Psoas muscle (tissue), 8 donors: Measurements from ENCODE around the gene MTMR6. TPM values are rescaled to one million over a fixed set of nuclear protein-coding genes. Genes with fewer than 3 reads are reported as not detected.

Experiments used
- ATAC-seq, 4 donors: fragments of 200-7000 bp; cut with Tn5 transposase; one replicate each; pipeline ENCODE4 v1.9.1; 2020; ENCODE audit warnings: moderate library complexity in 3 of 4, mild to moderate bottlenecking in 2 of 4
- DNase-seq, 2 donors: peaks; one replicate each; pipeline ENCODE4 v3.0.0-alpha.2; 2020
- H3K27ac ChIP-seq: fragments of 200-600 bp; one replicate; pipeline ENCODE4 v1.8.0; 2022
- H3K27me3 ChIP-seq, 3 donors: fragments of 200-600 bp in 1 of 3; one replicate each; pipeline versions ENCODE4 v1.6.1 to v1.8.0; 2013 to 2022; ENCODE audit warnings: low read length in 2 of 3, mild to moderate bottlenecking in 2 of 3, moderate library complexity in 1 of 3; ENCODE audit not compliant: insufficient read depth in 3 of 3
- H3K36me3 ChIP-seq, 2 donors: fragments of 200-600 bp in 1 of 2; one replicate each; pipeline versions ENCODE4 v1.6.1 to v1.8.0; 2013 to 2022; ENCODE audit warnings: low read depth in 1 of 2, mild to moderate bottlenecking in 1 of 2, moderate library complexity in 1 of 2; ENCODE audit not compliant: insufficient read depth in 1 of 2
- H3K4me1 ChIP-seq: fragments of 200-600 bp; one replicate; pipeline ENCODE4 v1.8.0; 2022
- H3K4me3 ChIP-seq: fragments of 200-600 bp; one replicate; pipeline ENCODE4 v1.8.0; 2022; ENCODE audit warnings: mild to moderate bottlenecking
- H3K9me3 ChIP-seq: fragments of 200-600 bp; one replicate; pipeline ENCODE4 v1.8.0; 2022
- WGBS, 3 donors: extraction: QIAGEN DNeasy Blood & Tissue Kit; methylation state at CpG; one replicate each; pipeline versions ENCODE4 v1.1.6 to v1.1.7; 2013; 5-methylcytosine and 5-hydroxymethylcytosine counted together
- intact Hi-C, 2 donors: fragments of 100-400 bp; cut with DNase I; formaldehyde crosslinking; loops; one replicate each; pipeline versions ENCODE4 v1.11.0 to v1.14.2; 2022
- polyA plus RNA-seq, 3 donors: library from polyadenylated mRNA; stranded (reverse); fragments of 200-250 nt; gene quantifications; one replicate each; pipeline ENCODE4 v1.2.3, GENCODE V29; 2013
- total RNA-seq, 4 donors: library from RNA; stranded (reverse); fragmentation: NEBNext Ultra II Directional in 2 of 4; extraction: Animal tissue kit (Norgen Biotek cat#: 25700) in 2 of 4; gene quantifications; one replicate each; pipeline versions ENCODE4 v1.2.1 to v1.2.4, GENCODE V29; 2021 to 2023
- TF ChIP-seq, protein P1 (sequence below): fragments of 200-600 bp; IDR thresholded peaks from one replicate; pipeline ENCODE4 v1.8.0; 2022; ENCODE audit warnings: antibody characterized with exemption
- donor health status: healthy with polysubstance abuse.
- donor health status: DM: no; HTN: no; CAD: no; lungs with moderate emphysema.
- donor health status: Bipolar disorder and iron deficiency.
- donor health status: healthy.
- donor health status: DM: yes; HTN: yes; CAD: no.
- donor health status: DM: no; HTN: no; CAD: no.
- donor health status: DM: no; HTN: no; CAD: no.
- donor health status: DM: yes; HTN: yes; CAD: no.

The MTMR6 gene
- total and polyA plus RNA-seq, 7 donors, result 7.7 to 22.9 (median 15.5) TPM

DNA sequence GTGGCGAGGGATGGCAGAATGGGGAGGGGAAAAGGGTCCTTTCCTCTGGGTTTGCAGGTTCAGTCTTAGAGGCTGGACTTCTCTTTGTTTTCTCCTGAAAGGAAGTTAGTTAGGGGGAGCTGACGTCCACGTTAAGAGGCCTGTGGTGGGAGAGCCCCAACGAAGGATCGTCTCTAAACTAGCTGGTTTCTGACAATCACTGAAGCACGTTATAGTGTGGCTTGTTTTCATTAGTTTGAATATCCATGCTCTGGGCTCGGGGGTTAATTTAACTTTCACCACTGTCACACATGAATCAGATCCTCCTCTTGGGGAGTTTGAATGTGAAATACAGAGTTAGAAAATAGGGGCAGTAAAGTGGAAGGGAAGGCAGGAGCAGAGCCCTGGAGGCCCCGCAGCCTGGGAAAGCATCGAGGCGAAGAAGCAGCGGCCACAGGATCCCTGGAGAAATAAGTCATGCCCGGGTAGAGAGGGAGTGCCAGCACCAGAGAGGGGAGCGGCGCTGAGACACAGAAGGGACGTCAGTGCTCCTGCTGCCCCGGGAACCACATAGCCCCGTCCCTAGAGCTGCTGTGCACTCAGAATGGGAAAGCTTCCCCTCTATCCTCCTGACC, 84.1 kb downstream of the MTMR6 start:
- ATAC-seq (no peak), DNase-seq (no peak)
- Histone ChIP-seq H3K4me3 (no peak overlapping the region), H3K36me3 (no peaks in the 10 kb centered on the region), H3K27ac (no peak overlapping the region), H3K4me1 (no peaks in the 10 kb centered on the region), H3K27me3 (peaks cover 0 to 3% (median 0%) of the 10 kb centered on the region in 3 donors), H3K9me3 (no peaks in the 10 kb centered on the region)
- intact Hi-C loops, result no loop called here
- WGBS, 3 donors, result 25 to 34% (median 26%) methylated on average over 17 of the region's 17 CpGs
- TF ChIP-seq, protein P1, sequence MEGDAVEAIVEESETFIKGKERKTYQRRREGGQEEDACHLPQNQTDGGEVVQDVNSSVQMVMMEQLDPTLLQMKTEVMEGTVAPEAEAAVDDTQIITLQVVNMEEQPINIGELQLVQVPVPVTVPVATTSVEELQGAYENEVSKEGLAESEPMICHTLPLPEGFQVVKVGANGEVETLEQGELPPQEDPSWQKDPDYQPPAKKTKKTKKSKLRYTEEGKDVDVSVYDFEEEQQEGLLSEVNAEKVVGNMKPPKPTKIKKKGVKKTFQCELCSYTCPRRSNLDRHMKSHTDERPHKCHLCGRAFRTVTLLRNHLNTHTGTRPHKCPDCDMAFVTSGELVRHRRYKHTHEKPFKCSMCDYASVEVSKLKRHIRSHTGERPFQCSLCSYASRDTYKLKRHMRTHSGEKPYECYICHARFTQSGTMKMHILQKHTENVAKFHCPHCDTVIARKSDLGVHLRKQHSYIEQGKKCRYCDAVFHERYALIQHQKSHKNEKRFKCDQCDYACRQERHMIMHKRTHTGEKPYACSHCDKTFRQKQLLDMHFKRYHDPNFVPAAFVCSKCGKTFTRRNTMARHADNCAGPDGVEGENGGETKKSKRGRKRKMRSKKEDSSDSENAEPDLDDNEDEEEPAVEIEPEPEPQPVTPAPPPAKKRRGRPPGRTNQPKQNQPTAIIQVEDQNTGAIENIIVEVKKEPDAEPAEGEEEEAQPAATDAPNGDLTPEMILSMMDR, result no peak

DNA sequence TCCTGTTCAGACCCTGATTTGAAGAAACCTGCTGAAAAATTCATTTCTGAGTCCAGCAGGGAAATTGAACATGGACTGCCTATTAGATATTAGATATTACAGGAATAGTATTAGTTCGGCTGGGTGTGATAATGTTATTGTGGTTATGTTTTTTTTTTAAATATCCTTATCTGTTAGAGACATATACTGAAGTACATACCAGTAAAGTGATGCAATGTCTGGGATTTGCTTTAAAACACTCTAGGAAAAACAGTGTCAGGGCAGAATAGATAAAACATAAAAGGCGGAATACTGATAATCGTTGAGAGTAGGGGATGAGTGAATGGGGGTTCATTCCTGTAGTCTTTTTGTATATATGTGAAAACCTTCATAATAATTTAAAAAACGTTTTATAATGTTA, 86.5 kb downstream of the MTMR6 start:
- TF ChIP-seq, protein P1, result no peak
- peaks cover 0 to 5% (median 0%) of the 10 kb centered on the region in 3 donors for H3K27me3 ChIP-seq
- no peaks in the 10 kb centered on the region for H3K4me1 ChIP-seq
- no peaks in the 10 kb centered on the region for H3K36me3 ChIP-seq
- no peak overlapping the region for H3K27ac ChIP-seq
- ATAC-seq (no peak), DNase-seq (no peak)
- intact Hi-C loops, result no loop called here
- 71 to 79% (median 77%) methylated on average over 4 of the region's 4 CpGs for WGBS, 3 donors
- H3K9me3 ChIP-seq, result no peaks in the 10 kb centered on the region
- H3K4me3 ChIP-seq, result no peak overlapping the region

DNA sequence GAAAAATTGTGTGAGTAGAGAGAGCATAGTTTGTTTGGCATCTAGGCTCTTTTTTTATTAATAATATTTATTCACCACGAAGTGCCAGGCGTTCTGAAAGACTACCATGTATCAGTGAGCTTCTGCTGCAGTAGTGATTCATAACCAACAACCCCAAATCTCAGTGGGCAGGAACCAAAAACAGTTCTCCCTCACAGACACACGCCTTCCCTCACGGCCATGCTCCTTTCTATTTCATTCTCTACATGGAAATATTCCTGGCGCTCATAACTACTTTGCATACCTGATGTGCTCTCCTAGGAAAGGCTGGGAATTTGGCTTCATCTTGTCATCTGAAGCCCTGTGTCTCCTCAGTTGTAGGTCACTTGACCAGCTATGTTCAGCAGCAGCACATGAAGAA, 88.6 kb downstream of the MTMR6 start:
- no peaks in the 10 kb centered on the region for H3K9me3 ChIP-seq
- no peak overlapping the region for H3K4me3 ChIP-seq
- H3K4me1 ChIP-seq, result no peaks in the 10 kb centered on the region
- ATAC-seq, result no peak
- intact Hi-C loops, result no loop called here
- WGBS, 3 donors, result 66 to 73% (median 69%) methylated on average over 5 of the region's 5 CpGs
- no peaks in the 10 kb centered on the region for H3K36me3 ChIP-seq
- no peak overlapping the region for H3K27ac ChIP-seq
- TF ChIP-seq, protein P1, result no peak
- H3K27me3 ChIP-seq, result peaks cover 0 to 3% (median 0%) of the 10 kb centered on the region in 3 donors
- DNase-seq, result no peak

DNA sequence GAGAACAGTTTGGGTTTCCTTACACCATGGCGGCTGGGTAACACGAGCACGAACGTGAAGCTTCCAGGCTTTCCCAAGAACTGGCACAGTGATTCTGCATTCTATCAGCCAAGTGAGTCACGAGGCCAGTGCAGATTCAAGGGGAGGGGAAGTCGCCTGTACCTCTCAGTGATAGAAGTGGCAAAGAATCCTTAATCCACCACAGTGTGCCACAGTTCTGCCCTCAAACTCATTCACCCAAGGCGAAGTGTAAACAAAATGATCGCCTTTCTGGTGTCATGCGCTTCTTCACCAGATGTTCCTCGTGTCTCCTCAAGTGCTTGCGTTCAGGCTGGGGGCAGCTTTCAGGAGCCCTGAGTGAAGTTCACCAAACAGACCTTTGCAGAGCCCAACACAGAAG, 90.3 kb downstream of the MTMR6 start:
- Histone ChIP-seq H3K36me3 (no peaks in the 10 kb centered on the region), H3K9me3 (no peaks in the 10 kb centered on the region), H3K27me3 (peaks cover 0 to 3% (median 0%) of the 10 kb centered on the region in 3 donors), H3K4me3 (no peak overlapping the region), H3K4me1 (no peaks in the 10 kb centered on the region), H3K27ac (no peak overlapping the region)
- 78 to 81% (median 79%) methylated on average over 11 of the region's 11 CpGs for WGBS, 3 donors
- DNase-seq (no peak), ATAC-seq (no peak)
- TF ChIP-seq, protein P1, result no peak
- intact Hi-C loops, result no loop called here

Other genes starting within 250 kb of the MTMR6 start
- under 1 TPM in 2 of 4 donors, not detected in 2; 0.09 to 0.11 TPM for gene PABPC3, start 191.4 kb downstream of the MTMR6 start, total RNA-seq
- gene PABPC3, start 191.4 kb downstream of the MTMR6 start, polyA plus RNA-seq, result under 1 TPM; 0.01 to 0.04 (median 0.04) TPM
- gene AMER2, start 115.2 kb downstream of the MTMR6 start, total RNA-seq, result under 1 TPM in 1 of 4 donors, not detected in 3; 0.04 TPM
- under 1 TPM in 2 of 3 donors, not detected in 1; 0.01 to 0.08 TPM for gene AMER2, start 115.2 kb downstream of the MTMR6 start, polyA plus RNA-seq
- gene NUP58, start 14.1 kb upstream of the MTMR6 start, total RNA-seq, result 10 to 100 TPM; 24.2 to 35.6 (median 33.8) TPM
- 10 to 100 TPM; 11.2 to 40.0 (median 27.4) TPM for gene NUP58, start 14.1 kb upstream of the MTMR6 start, polyA plus RNA-seq
- gene ATP8A2, start 84.5 kb upstream of the MTMR6 start, total RNA-seq, result under 1 TPM in 3 of 4 donors, not detected in 1; 0.02 to 0.22 (median 0.13) TPM
- under 1 TPM in 2 of 3 donors, not detected in 1; 0.03 to 0.04 TPM for gene ATP8A2, start 84.5 kb upstream of the MTMR6 start, polyA plus RNA-seq